Liver (tissue), 9 donors: ENCODE measurements around the gene PRKCG. TPM values are rescaled to one million over a fixed set of nuclear protein-coding genes. Genes with fewer than 3 reads are reported as not detected.

Experiments
- DNase-seq: peaks from one replicate; pipeline ENCODE4 v3.0.0-alpha.2; 2017; ENCODE audit warnings: low spot score
- H3K27ac ChIP-seq, 2 donors: one replicate each; pipeline ENCODE4 v1.7.0; 2013; ENCODE audit warnings: inconsistent platforms in 2 of 2, low read length in 2 of 2, control low read depth in 1 of 2, low read depth in 1 of 2, mild to moderate bottlenecking in 1 of 2
- H3K27me3 ChIP-seq, 4 donors: one replicate each; pipeline versions ENCODE4 v1.6.1 to v1.7.0; 2013; ENCODE audit warnings: low read length in 3 of 4, inconsistent platforms in 1 of 4, mild to moderate bottlenecking in 1 of 4, moderate library complexity in 1 of 4; ENCODE audit not compliant: control insufficient read depth in 4 of 4, insufficient read depth in 4 of 4
- H3K36me3 ChIP-seq, 4 donors: one replicate each; pipeline versions ENCODE4 v1.6.1 to v1.7.0; 2013; ENCODE audit warnings: low read length in 3 of 4, mild to moderate bottlenecking in 3 of 4, low read depth in 1 of 4, moderate library complexity in 1 of 4; ENCODE audit not compliant: control insufficient read depth in 4 of 4, insufficient read depth in 3 of 4
- H3K4me1 ChIP-seq, 4 donors: one replicate each; pipeline versions ENCODE4 v1.6.1 to v1.7.0; 2013; ENCODE audit warnings: low read length in 3 of 4, mild to moderate bottlenecking in 3 of 4, moderate library complexity in 1 of 4; ENCODE audit not compliant: control insufficient read depth in 4 of 4, insufficient read depth in 4 of 4
- H3K4me3 ChIP-seq, 3 donors: one replicate each; pipeline versions ENCODE4 v1.6.1 to v1.7.0; 2013; ENCODE audit warnings: low read length in 3 of 3, control low read depth in 1 of 3, low read depth in 1 of 3, mild to moderate bottlenecking in 1 of 3
- H3K9ac ChIP-seq, 2 donors: one replicate each; pipeline ENCODE4 v1.7.0; 2013; ENCODE audit warnings: low read length in 2 of 2, mild to moderate bottlenecking in 2 of 2, moderate library complexity in 2 of 2, control low read depth in 1 of 2, low read depth in 1 of 2
- H3K9me3 ChIP-seq, 4 donors: one replicate each; pipeline versions ENCODE4 v1.6.1 to v1.7.0; 2013; ENCODE audit warnings: low read length in 3 of 4; ENCODE audit not compliant: control insufficient read depth in 4 of 4
- EGR1 ChIP-seq, 2 donors: IDR thresholded peaks; 2 replicates each; pipeline ENCODE4 v1.6.1; 2016 to 2018; ENCODE audit warnings: antibody characterized with exemption in 2 of 2, low read depth in 2 of 2
- FOXA2 ChIP-seq: IDR thresholded peaks from 2 replicates; pipeline ENCODE4 v1.6.1; 2016; ENCODE audit warnings: antibody characterized with exemption
- HNF4A ChIP-seq, 2 donors: conservative IDR thresholded peaks; 2 replicates each; pipeline ENCODE4 v1.6.1; 2016; ENCODE audit warnings: antibody characterized with exemption in 2 of 2, mild to moderate bottlenecking in 2 of 2
- HNF4G ChIP-seq: IDR thresholded peaks from 2 replicates; pipeline ENCODE4 v1.6.1; 2016; ENCODE audit warnings: antibody characterized with exemption
- JUND ChIP-seq, 2 donors: IDR thresholded peaks; 2 replicates each; pipeline ENCODE4 v1.6.1; 2016; ENCODE audit warnings: antibody characterized with exemption in 2 of 2
- NR2F2 ChIP-seq: IDR thresholded peaks from 2 replicates; pipeline ENCODE4 v1.6.1; 2016; ENCODE audit warnings: antibody characterized with exemption
- RAD21 ChIP-seq, 2 donors: IDR thresholded peaks; 2 replicates each; pipeline ENCODE4 v1.6.1; 2016; ENCODE audit warnings: antibody characterized with exemption in 2 of 2, mild to moderate bottlenecking in 2 of 2
- RXRA ChIP-seq, 2 donors: IDR thresholded peaks; 2 replicates each; pipeline ENCODE4 v1.6.1; 2017 to 2018; ENCODE audit warnings: antibody characterized with exemption in 2 of 2, mild to moderate bottlenecking in 1 of 2
- SP1 ChIP-seq: IDR thresholded peaks from 2 replicates; pipeline ENCODE4 v1.6.1; 2018; ENCODE audit warnings: antibody characterized with exemption, mild to moderate bottlenecking
- TAF1 ChIP-seq: conservative IDR thresholded peaks from 2 replicates; pipeline ENCODE4 v1.6.1; 2016; ENCODE audit warnings: antibody characterized with exemption, mild to moderate bottlenecking
- YY1 ChIP-seq: IDR thresholded peaks from 2 replicates; pipeline ENCODE4 v1.6.1; 2016; ENCODE audit warnings: antibody characterized with exemption, mild to moderate bottlenecking
- WGBS: extraction: QIAGEN DNeasy Blood & Tissue Kit; methylation state at CpG from one replicate; pipeline ENCODE4 v1.1.7; 2013; 5-methylcytosine and 5-hydroxymethylcytosine counted together
- polyA plus RNA-seq, 2 donors: library from polyadenylated mRNA; stranded (reverse) in 1 of 2; unstranded in 1 of 2; fragments of 200-250 nt in 1 of 2; fragments of >200 nt in 1 of 2; fragmentation: Nextera tagmentation in 1 of 2; extraction: Ambion mirVana in 1 of 2; gene quantifications; one replicate each; pipeline versions ENCODE4 v1.2.1 to v1.2.3, GENCODE V29; 2013 to 2015
- total RNA-seq, 2 donors: library from RNA; depleted of rRNA; stranded (reverse); fragments of >200 nt; gene quantifications; one replicate each; pipeline ENCODE4 v1.2.3, GENCODE V29; 2014
- TF ChIP-seq, protein P1 (sequence below): IDR thresholded peaks from 2 replicates; pipeline ENCODE4 v1.6.1; 2016; ENCODE audit warnings: antibody characterized with exemption
- TF ChIP-seq, protein P2 (sequence below): IDR thresholded peaks from 2 replicates; pipeline ENCODE4 v1.6.1; 2016; ENCODE audit warnings: antibody characterized with exemption
- TF ChIP-seq, protein P3 (sequence below): IDR thresholded peaks from 2 replicates; pipeline ENCODE4 v1.6.1; 2016; ENCODE audit warnings: antibody characterized with exemption
- TF ChIP-seq, protein P4 (sequence below): fragments of 150-350 bp; IDR thresholded peaks from 2 replicates; pipeline ENCODE4 v1.5.1; 2017; ENCODE audit warnings: improper control_type of control experiment, low read depth, low read length; ENCODE audit not compliant: missing input control
- donor health status: healthy.
- donor health status: healthy.
- donor health status: healthy.
- donor health status: healthy.
- donor health status: healthy.

Gene PRKCG
- total and polyA plus RNA-seq, 4 donors: 0.09 TPM; not detected in 3

DNA sequence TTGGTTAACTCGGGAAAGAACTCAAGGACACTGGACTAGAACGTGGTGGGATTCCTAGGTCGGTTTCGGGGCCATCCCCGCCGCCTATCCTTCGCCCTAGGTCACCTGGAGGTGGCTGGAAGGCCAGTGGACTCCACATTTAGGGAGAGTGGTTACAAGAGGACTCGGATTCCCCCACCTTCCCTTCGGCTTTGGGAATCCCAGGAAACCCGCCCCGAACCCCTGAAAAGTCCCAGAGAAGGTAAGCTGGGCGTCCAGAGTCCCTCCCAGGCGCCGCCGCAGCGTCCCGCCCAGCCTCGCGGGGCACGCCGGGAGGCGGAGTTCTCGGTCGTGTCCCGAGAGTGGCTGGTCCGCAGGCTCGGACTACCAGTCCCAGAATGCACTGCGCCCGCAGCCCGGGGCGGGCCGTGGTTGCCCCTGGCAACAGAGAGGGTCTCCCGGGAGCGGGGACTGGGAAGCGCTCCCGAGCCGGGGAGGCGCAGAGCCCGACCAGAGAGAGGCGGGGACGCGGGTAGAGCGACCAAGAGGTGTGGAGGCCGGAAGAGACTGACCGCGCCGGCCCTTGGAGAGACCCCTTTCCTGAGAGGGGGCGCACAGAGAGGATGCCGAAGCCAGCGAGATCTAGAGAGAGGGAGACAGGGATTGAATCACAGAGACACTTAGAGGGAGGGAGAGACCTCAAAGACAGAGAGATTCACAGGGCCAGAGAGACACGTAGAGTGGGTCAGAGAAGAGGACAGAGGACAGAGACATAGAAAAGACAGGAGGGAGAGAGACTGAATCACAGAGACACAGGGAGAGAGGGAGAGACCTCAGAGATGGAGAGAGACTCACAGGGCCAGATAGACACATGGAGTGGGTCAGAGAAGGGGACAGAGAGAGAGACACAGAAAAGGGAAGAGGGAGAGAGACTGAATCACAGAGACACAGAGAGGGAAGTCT, 2.6 kb upstream of the PRKCG start:
- WGBS: 3% methylated on average over 51 of the region's 51 CpGs
- TF ChIP-seq, protein P1, sequence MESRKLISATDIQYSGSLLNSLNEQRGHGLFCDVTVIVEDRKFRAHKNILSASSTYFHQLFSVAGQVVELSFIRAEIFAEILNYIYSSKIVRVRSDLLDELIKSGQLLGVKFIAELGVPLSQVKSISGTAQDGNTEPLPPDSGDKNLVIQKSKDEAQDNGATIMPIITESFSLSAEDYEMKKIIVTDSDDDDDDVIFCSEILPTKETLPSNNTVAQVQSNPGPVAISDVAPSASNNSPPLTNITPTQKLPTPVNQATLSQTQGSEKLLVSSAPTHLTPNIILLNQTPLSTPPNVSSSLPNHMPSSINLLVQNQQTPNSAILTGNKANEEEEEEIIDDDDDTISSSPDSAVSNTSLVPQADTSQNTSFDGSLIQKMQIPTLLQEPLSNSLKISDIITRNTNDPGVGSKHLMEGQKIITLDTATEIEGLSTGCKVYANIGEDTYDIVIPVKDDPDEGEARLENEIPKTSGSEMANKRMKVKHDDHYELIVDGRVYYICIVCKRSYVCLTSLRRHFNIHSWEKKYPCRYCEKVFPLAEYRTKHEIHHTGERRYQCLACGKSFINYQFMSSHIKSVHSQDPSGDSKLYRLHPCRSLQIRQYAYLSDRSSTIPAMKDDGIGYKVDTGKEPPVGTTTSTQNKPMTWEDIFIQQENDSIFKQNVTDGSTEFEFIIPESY: no peak
- TF ChIP-seq, protein P2, sequence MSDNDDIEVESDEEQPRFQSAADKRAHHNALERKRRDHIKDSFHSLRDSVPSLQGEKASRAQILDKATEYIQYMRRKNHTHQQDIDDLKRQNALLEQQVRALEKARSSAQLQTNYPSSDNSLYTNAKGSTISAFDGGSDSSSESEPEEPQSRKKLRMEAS: no peak
- TF ChIP-seq TAF1: no peak
- TF ChIP-seq, protein P3, sequence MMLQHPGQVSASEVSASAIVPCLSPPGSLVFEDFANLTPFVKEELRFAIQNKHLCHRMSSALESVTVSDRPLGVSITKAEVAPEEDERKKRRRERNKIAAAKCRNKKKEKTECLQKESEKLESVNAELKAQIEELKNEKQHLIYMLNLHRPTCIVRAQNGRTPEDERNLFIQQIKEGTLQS: no peak
- no peak for TF ChIP-seq NR2F2
- TF ChIP-seq, protein P4, sequence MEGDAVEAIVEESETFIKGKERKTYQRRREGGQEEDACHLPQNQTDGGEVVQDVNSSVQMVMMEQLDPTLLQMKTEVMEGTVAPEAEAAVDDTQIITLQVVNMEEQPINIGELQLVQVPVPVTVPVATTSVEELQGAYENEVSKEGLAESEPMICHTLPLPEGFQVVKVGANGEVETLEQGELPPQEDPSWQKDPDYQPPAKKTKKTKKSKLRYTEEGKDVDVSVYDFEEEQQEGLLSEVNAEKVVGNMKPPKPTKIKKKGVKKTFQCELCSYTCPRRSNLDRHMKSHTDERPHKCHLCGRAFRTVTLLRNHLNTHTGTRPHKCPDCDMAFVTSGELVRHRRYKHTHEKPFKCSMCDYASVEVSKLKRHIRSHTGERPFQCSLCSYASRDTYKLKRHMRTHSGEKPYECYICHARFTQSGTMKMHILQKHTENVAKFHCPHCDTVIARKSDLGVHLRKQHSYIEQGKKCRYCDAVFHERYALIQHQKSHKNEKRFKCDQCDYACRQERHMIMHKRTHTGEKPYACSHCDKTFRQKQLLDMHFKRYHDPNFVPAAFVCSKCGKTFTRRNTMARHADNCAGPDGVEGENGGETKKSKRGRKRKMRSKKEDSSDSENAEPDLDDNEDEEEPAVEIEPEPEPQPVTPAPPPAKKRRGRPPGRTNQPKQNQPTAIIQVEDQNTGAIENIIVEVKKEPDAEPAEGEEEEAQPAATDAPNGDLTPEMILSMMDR: no peak
- no peak for TF ChIP-seq SP1
- TF ChIP-seq HNF4A (conservative IDR thresholded peaks at IDR 0.05): no peak
- no peak for TF ChIP-seq YY1
- peak; percentile 81 for DNase-seq
- Histone ChIP-seq H3K27ac (no peak overlapping the region), H3K4me1 (peaks cover 0 to 16% (median 6%) of the 10 kb centered on the region in 4 donors), H3K4me3 (peak overlapping the region; percentile 20 to 72 (median 46)), H3K27me3 (peaks cover 2 to 13% (median 7%) of the 10 kb centered on the region in 4 donors), H3K9ac (no peak overlapping the region), H3K9me3 (no peaks in the 10 kb centered on the region), H3K36me3 (peaks cover 0 to 4% (median 3%) of the 10 kb centered on the region in 4 donors)

DNA sequence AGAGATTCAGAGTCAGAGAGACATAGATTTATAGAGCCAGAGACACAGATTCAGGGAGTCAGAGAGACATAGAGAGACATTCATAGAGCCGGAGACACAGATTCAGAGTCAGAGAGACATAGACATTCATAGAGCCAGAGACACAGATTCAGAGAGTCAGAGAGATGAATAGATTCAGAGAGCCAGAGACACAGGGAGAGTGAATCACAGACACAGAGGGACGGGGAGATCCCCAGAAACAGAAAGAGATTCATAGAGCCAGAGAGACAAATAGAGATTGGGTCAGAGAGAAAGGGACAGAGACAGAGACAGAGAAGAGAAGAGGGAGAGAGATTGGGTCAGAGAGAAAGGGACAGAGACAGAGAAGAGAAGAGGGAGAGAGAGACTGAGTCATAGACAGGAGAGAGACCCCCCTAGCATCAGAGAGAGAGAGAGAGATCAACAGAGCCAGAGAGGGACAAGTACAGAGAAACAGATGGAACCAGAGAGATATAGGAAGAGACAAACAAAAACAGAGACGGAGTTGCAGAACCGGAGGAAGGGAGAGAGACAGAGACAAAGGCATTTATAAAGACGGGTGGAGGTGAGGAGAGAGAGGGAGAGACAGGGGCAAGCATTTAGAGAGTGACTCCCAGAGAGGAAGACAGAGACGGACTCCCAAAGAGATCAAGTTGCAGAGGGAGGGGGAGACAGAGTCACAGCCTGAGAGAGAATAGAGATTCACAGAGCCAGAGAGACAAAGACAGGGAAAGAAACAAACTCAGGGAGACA, 1.1 kb upstream of the PRKCG start:
- Histone ChIP-seq H3K4me1 (peaks cover 0 to 16% (median 6%) of the 10 kb centered on the region in 4 donors), H3K9me3 (no peaks in the 10 kb centered on the region), H3K4me3 (no peak overlapping the region), H3K27ac (no peak overlapping the region), H3K9ac (no peak overlapping the region), H3K27me3 (peaks cover 2 to 13% (median 8%) of the 10 kb centered on the region in 4 donors), H3K36me3 (no peaks in the 10 kb centered on the region)
- WGBS: 31% methylated on average over 6 of the region's 6 CpGs
- no peak for DNase-seq
- TF ChIP-seq RAD21 (IDR thresholded peaks at IDR 0.05) (no peak), JUND (IDR thresholded peaks at IDR 0.05) (no peak), RXRA (IDR thresholded peaks at IDR 0.05) (no peak), HNF4G (no peak), EGR1 (IDR thresholded peaks at IDR 0.05; ENCODE audit: low read depth in 2 of 2) (no peak), FOXA2 (no peak)
- TF ChIP-seq, protein P1: no peak
- TF ChIP-seq, protein P2: no peak
- TF ChIP-seq, protein P4: no peak
